A549 (cell line): ENCODE data around the gene ELOVL5. TPM values are rescaled to one million over a fixed set of nuclear protein-coding genes. Genes with fewer than 3 reads are reported as not detected.

Experiments
- ATAC-seq, 2 experiments: fragments of 200-7000 bp in 1 of 2; fragments of >200 bp in 1 of 2; cut with Nextera tagmentation in 1 of 2; cut with Tn5 transposase in 1 of 2; 3 replicates each; pipeline versions ENCODE4 v1.8.0 to v1.9.1; 2018 to 2020; ENCODE audit warnings: mild to moderate bottlenecking in 1 of 2, moderate library complexity in 1 of 2
- CTCF ChIA-PET: fragments of 300-600 bp; sonication (Branson Sonifier 250); formaldehyde crosslinking; extraction: SDS; loops from one replicate; lab custom pipeline; 2021; ENCODE audit warnings: antibody characterized with exemption, inconsistent platforms; lab: Yijun Ruan, JAX
- POLR2A ChIA-PET: fragments of 350-600 bp; formaldehyde crosslinking; extraction: SDS; loops from one replicate; lab custom pipeline; 2021; ENCODE audit warnings: antibody characterized with exemption, inconsistent platforms; lab: Yijun Ruan, JAX
- DNase-seq, 2 experiments: peaks; one replicate each; pipeline versions ENCODE4 v3.0.0 to v3.0.0-alpha.2; 2011 to 2016; ENCODE audit warnings: low read depth in 1 of 2, low spot score in 1 of 2
- FAIRE-seq: peaks from 2 replicates; lab custom pipeline; 2011; peaks lifted over from hg19 to GRCh38; lab: Jason Lieb, UNC
- H3K27ac ChIP-seq, 2 experiments: fragments of >200 bp; sonication (Bioruptor Twin); formaldehyde crosslinking; 3 replicates each; pipeline ENCODE4 v1.5.1; 2016 to 2017
- H3K4me1 ChIP-seq: fragments of >200 bp; sonication (Bioruptor Twin); formaldehyde crosslinking; 3 replicates; pipeline ENCODE4 v1.6.1; 2016
- H3K4me2 ChIP-seq: fragments of >200 bp; sonication (Bioruptor Twin); formaldehyde crosslinking; 3 replicates; pipeline ENCODE4 v1.6.1; 2016
- H3K4me3 ChIP-seq: fragments of >200 bp; sonication (Bioruptor Twin); formaldehyde crosslinking; 3 replicates; pipeline ENCODE4 v1.5.1; 2016
- H3K9me3 ChIP-seq: fragments of >200 bp; sonication (Bioruptor Twin); formaldehyde crosslinking; 3 replicates; pipeline ENCODE4 v1.6.1; 2016
- CBX2 ChIP-seq: fragments of 200-600 bp; sonication (generic); IDR thresholded peaks from 2 replicates; pipeline ENCODE4 v1.6.1; 2016; ENCODE audit warnings: low read depth, mild to moderate bottlenecking, borderline replicate concordance
- CHD4 ChIP-seq: fragments of 200-600 bp; sonication (generic); IDR thresholded peaks from 2 replicates; pipeline ENCODE4 v1.6.1; 2016; ENCODE audit warnings: antibody characterized with exemption, mild to moderate bottlenecking, borderline replicate concordance
- EHF ChIP-seq: fragments of 250-450 bp; sonication (Bioruptor Pico); IDR thresholded peaks from 2 replicates; pipeline ENCODE4 v1.5.0; 2020; ENCODE audit warnings: mild to moderate bottlenecking
- EP300 ChIP-seq, 2 experiments: fragments of >200 bp; sonication (Bioruptor Twin); formaldehyde crosslinking; IDR thresholded peaks; 2 replicates in 1 of 2; 3 replicates in 1 of 2; pipeline ENCODE4 v1.6.1; 2016 to 2017
- FOSB ChIP-seq: fragments of 250-450 bp; sonication (Bioruptor Pico); IDR thresholded peaks from 2 replicates; pipeline ENCODE4 v1.5.0; 2020; ENCODE audit warnings: mild to moderate bottlenecking, moderate library complexity
- FOSL2 ChIP-seq, 2 experiments: fragments of 450-650 bp in 1 of 2; fragments of >200 bp in 1 of 2; sonication (Bioruptor Twin) in 1 of 2; formaldehyde crosslinking; IDR thresholded peaks; 2 replicates each; pipeline versions ENCODE4 v1.5.0 to v1.6.1; 2016 to 2020; ENCODE audit warnings: mild to moderate bottlenecking in 1 of 2, moderate library complexity in 1 of 2
- FOXS1 ChIP-seq: fragments of 250-450 bp; sonication (Bioruptor Pico); IDR thresholded peaks from 2 replicates; pipeline ENCODE4 v1.5.0; 2020; ENCODE audit warnings: mild to moderate bottlenecking, moderate library complexity
- HOXA7 ChIP-seq: fragments of 250-450 bp; sonication (Bioruptor Pico); IDR thresholded peaks from 2 replicates; pipeline ENCODE4 v1.5.0; 2020; ENCODE audit warnings: mild to moderate bottlenecking, moderate library complexity
- KDM5A ChIP-seq: fragments of 200-600 bp; sonication (generic); IDR thresholded peaks from 2 replicates; pipeline ENCODE4 v1.6.1; 2016; ENCODE audit warnings: antibody characterized with exemption, mild to moderate bottlenecking
- MYC ChIP-seq: IDR thresholded peaks from 2 replicates; pipeline ENCODE4 v1.6.1; 2012; ENCODE audit warnings: mild to moderate bottlenecking, inconsistent platforms, low read length, improper control_type of control experiment, borderline replicate concordance
- NPAS2 ChIP-seq: fragments of 250-450 bp; sonication (Bioruptor Pico); IDR thresholded peaks from 2 replicates; pipeline ENCODE4 v1.8.0; 2022; ENCODE audit warnings: mild to moderate bottlenecking, moderate library complexity, borderline replicate concordance
- RAD21 ChIP-seq, 2 experiments: fragments of >200 bp in 1 of 2; sonication (Bioruptor Twin) in 1 of 2; formaldehyde crosslinking in 1 of 2; IDR thresholded peaks in 1 of 2; conservative IDR thresholded peaks in 1 of 2; 2 replicates in 1 of 2; 3 replicates in 1 of 2; pipeline ENCODE4 v1.6.1; 2012 to 2018; ENCODE audit warnings: inconsistent platforms in 1 of 2
- SMC3 ChIP-seq: fragments of >200 bp; sonication (Bioruptor Twin); formaldehyde crosslinking; IDR thresholded peaks from 3 replicates; pipeline ENCODE4 v1.6.1; 2018; ENCODE audit warnings: inconsistent platforms
- SREBF2 ChIP-seq: fragments of 450-650 bp; IDR thresholded peaks from 2 replicates; pipeline ENCODE4 v1.6.1; 2014; ENCODE audit warnings: mild to moderate bottlenecking, moderate library complexity
- ZC3H11A ChIP-seq: fragments of 450-650 bp; IDR thresholded peaks from 2 replicates; pipeline ENCODE4 v1.6.1; 2014; ENCODE audit warnings: antibody characterized with exemption, mild to moderate bottlenecking
- ZSCAN20 ChIP-seq: fragments of 250-450 bp; sonication (Bioruptor Pico); IDR thresholded peaks from 2 replicates; pipeline ENCODE4 v1.8.0; 2022; ENCODE audit warnings: mild to moderate bottlenecking, moderate library complexity
- WGBS: methylation state at CpG from one replicate; pipeline ENCODE4 v1.1.6; 2017; ENCODE audit errors: missing lambda C conversion rate; 5-methylcytosine and 5-hydroxymethylcytosine counted together
- polyA plus RNA-seq, 4 experiments: library from polyadenylated mRNA; depleted of rRNA in 3 of 4; stranded (reverse); fragments of >200 nt; fragmentation: RNase III in 1 of 4; extraction: RNeasy Plus Mini Kit Qiagen cat#74134 plus additional on column Dnase treatment in 1 of 4; gene quantifications; 2 replicates in 3 of 4; 3 replicates in 1 of 4; pipeline ENCODE4 v1.2.3, GENCODE V29; 2011 to 2017
- TF ChIP-seq, protein P1 (sequence below): IDR thresholded peaks from 2 replicates; pipeline ENCODE4 v1.6.1; 2012
- TF ChIP-seq, protein P2 (sequence below): fragments of 150-350 bp; IDR thresholded peaks from 2 replicates; pipeline ENCODE4 v1.6.1; 2014; ENCODE audit warnings: low read depth, mild to moderate bottlenecking, low read length
- TF ChIP-seq, protein P3 (sequence below): fragments of 250-450 bp; sonication (Bioruptor Pico); IDR thresholded peaks from 2 replicates; pipeline ENCODE4 v1.5.0; 2021; ENCODE audit warnings: mild to moderate bottlenecking, moderate library complexity, borderline replicate concordance
- TF ChIP-seq, protein P4 (sequence below): fragments of >200 bp; sonication (Bioruptor Twin); formaldehyde crosslinking; IDR thresholded peaks from 3 replicates; pipeline ENCODE4 v1.5.1; 2016

ELOVL5 gene
- polyA plus RNA-seq, 2 of the 4 experiments (the other 2 are of a cell fraction) = 90.9 to 95.4 TPM

DNA sequence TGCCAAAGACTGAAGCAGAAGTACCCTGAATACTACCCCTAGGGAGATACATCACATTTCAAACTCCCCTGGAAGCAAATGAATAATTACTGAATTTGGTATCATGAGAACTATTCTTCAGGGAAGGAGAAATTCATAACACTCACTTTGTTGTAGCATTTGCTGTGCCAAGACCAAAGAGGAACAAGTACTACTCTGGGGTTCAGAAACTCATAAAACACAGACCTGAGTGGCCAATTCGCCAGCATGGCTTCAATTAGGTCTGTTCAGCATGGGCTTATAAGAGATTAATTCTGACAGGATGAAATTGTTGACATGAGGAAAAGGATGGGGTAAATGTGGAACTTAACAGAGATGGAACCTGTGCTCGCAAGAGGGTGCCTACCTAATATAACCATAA is 6.5 kb downstream of the ELOVL5 start (continued):
- TF ChIP-seq, protein P1, sequence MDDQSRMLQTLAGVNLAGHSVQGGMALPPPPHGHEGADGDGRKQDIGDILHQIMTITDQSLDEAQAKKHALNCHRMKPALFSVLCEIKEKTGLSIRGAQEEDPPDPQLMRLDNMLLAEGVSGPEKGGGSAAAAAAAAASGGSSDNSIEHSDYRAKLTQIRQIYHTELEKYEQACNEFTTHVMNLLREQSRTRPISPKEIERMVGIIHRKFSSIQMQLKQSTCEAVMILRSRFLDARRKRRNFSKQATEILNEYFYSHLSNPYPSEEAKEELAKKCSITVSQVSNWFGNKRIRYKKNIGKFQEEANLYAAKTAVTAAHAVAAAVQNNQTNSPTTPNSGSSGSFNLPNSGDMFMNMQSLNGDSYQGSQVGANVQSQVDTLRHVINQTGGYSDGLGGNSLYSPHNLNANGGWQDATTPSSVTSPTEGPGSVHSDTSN = no peak
- TF ChIP-seq, all 56 proteins: peak for 0

DNA sequence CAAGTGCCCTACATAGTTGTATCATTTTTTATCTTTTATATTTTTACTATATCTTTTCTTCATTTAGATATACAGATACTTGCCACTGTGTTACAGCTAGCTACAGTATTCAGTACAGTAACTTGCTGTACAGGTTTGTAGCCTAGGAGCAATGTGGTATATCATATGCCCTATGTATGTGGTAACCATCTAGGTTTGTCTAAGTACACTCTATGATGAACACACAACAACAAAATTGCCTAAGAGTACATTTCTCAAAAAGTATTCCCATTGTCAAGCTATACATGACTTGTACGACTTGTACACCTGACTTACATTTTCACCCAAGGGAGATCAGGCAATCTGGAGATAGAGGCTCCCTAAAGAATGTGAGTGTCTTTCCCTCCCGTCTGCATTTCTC is 8.2 kb downstream of the ELOVL5 start:
- POLR2A ChIA-PET = no interaction called here
- DNase-seq (no peak), ATAC-seq (no peak)
- no peak overlapping the region for H3K4me2 ChIP-seq
- TF ChIP-seq RAD21 (conservative IDR thresholded peaks at IDR 0.05 in 1 of 2, IDR thresholded peaks at IDR 0.05 in 1 of 2) (no peak), CBX2 (no peak), MYC (no peak), FOXS1 (CRISPR knock-in tag) (no peak), SREBF2 (no peak), SMC3 (no peak), NPAS2 (no peak), HOXA7 (CRISPR knock-in tag) (no peak), FOSB (no peak), ZC3H11A (no peak), FOSL2 (IDR thresholded peaks at IDR 0.05) (no peak), FOSL2 (CRISPR knock-in tag; IDR thresholded peaks at IDR 0.05) (no peak), ZSCAN20 (CRISPR knock-in tag) (no peak), EHF (CRISPR knock-in tag) (no peak), EP300 (IDR thresholded peaks at IDR 0.05) (no peak), KDM5A (no peak), CHD4 (no peak)
- TF ChIP-seq, protein P2, sequence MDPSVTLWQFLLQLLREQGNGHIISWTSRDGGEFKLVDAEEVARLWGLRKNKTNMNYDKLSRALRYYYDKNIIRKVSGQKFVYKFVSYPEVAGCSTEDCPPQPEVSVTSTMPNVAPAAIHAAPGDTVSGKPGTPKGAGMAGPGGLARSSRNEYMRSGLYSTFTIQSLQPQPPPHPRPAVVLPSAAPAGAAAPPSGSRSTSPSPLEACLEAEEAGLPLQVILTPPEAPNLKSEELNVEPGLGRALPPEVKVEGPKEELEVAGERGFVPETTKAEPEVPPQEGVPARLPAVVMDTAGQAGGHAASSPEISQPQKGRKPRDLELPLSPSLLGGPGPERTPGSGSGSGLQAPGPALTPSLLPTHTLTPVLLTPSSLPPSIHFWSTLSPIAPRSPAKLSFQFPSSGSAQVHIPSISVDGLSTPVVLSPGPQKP = no peak
- TF ChIP-seq, protein P1 = no peak
- TF ChIP-seq, protein P3, sequence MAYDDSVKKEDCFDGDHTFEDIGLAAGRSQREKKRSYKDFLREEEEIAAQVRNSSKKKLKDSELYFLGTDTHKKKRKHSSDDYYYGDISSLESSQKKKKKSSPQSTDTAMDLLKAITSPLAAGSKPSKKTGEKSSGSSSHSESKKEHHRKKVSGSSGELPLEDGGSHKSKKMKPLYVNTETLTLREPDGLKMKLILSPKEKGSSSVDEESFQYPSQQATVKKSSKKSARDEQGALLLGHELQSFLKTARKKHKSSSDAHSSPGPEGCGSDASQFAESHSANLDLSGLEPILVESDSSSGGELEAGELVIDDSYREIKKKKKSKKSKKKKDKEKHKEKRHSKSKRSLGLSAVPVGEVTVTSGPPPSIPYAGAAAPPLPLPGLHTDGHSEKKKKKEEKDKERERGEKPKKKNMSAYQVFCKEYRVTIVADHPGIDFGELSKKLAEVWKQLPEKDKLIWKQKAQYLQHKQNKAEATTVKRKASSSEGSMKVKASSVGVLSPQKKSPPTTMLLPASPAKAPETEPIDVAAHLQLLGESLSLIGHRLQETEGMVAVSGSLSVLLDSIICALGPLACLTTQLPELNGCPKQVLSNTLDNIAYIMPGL (CRISPR knock-in tag) = no peak
- TF ChIP-seq, protein P4, sequence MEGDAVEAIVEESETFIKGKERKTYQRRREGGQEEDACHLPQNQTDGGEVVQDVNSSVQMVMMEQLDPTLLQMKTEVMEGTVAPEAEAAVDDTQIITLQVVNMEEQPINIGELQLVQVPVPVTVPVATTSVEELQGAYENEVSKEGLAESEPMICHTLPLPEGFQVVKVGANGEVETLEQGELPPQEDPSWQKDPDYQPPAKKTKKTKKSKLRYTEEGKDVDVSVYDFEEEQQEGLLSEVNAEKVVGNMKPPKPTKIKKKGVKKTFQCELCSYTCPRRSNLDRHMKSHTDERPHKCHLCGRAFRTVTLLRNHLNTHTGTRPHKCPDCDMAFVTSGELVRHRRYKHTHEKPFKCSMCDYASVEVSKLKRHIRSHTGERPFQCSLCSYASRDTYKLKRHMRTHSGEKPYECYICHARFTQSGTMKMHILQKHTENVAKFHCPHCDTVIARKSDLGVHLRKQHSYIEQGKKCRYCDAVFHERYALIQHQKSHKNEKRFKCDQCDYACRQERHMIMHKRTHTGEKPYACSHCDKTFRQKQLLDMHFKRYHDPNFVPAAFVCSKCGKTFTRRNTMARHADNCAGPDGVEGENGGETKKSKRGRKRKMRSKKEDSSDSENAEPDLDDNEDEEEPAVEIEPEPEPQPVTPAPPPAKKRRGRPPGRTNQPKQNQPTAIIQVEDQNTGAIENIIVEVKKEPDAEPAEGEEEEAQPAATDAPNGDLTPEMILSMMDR = no peak
- TF ChIP-seq, all 56 proteins: peak for 0
- WGBS = 91% methylated on average over 2 of the region's 2 CpGs
- CTCF ChIA-PET = interaction anchor here (0.7 to 1.2 kb wide), 3 partner anchors 97 to 169 kb away, joined by 3 to 4 read pairs (median 4); no protein-coding TSS in a partner anchor
- no peaks in the 10 kb centered on the region for H3K9me3 ChIP-seq
- no peaks in the 10 kb centered on the region for H3K4me1 ChIP-seq
- no peak for FAIRE-seq
- H3K27ac ChIP-seq = no peak overlapping the region
- no peak overlapping the region for H3K4me3 ChIP-seq
